OCI-LY7 (cell line): ENCODE measurements around the gene WDFY2. TPM values are rescaled to one million over a fixed set of nuclear protein-coding genes. Genes with fewer than 3 reads are reported as not detected.

Experiments used
- BruUV-seq: library from RNA; stranded (reverse); fragments of 400-500 nt; replicated peaks from 2 replicates; lab custom pipeline; 2021; lab: Mats Ljungman, UMichigan
- CTCF ChIA-PET: fragments of 300-600 bp; sonication (Branson Sonifier 250); formaldehyde crosslinking; loops from one replicate; lab custom pipeline; 2022; ENCODE audit warnings: antibody characterized with exemption; ENCODE audit not compliant: unreplicated experiment; lab: Charles Lee
- POLR2A ChIA-PET: fragments of 300-600 bp; sonication (Branson Sonifier 250); formaldehyde crosslinking; loops from one replicate; lab custom pipeline; 2022; ENCODE audit warnings: antibody characterized with exemption; lab: Charles Lee
- DNase-seq: peaks from one replicate; pipeline ENCODE4 v3.0.0-alpha.2; 2015; ENCODE audit warnings: low spot score
- H2AFZ ChIP-seq: fragments of 200-600 bp; sonication (generic), shearing (Covaris generic); 2 replicates; pipeline ENCODE4 v1.6.1; 2014; ENCODE audit warnings: mild to moderate bottlenecking, antibody characterized with exemption, low read length, moderate library complexity
- H3K27ac ChIP-seq: fragments of 200-600 bp; sonication (generic); 2 replicates; pipeline ENCODE4 v1.5.1; 2014; ENCODE audit warnings: mixed run types, low read depth, mild to moderate bottlenecking, moderate library complexity, low read length, inconsistent platforms; ENCODE audit not compliant: poor library complexity, severe bottlenecking
- H3K36me3 ChIP-seq: fragments of 200-600 bp; sonication (generic); 2 replicates; pipeline ENCODE4 v1.6.1; 2014; ENCODE audit warnings: mild to moderate bottlenecking, antibody characterized with exemption, low read length, moderate library complexity, mixed read lengths; ENCODE audit not compliant: insufficient read depth
- H3K4me1 ChIP-seq: fragments of 200-600 bp; sonication (generic); 2 replicates; pipeline ENCODE4 v1.5.1; 2014; ENCODE audit warnings: mild to moderate bottlenecking, low read length; ENCODE audit not compliant: insufficient read depth, poor library complexity, severe bottlenecking
- H3K4me2 ChIP-seq: fragments of 200-600 bp; sonication (generic); 2 replicates; pipeline ENCODE4 v1.6.1; 2014; ENCODE audit warnings: mild to moderate bottlenecking, low read length
- H3K4me3 ChIP-seq: fragments of 200-600 bp; sonication (generic); 2 replicates; pipeline ENCODE4 v1.5.1; 2014; ENCODE audit warnings: mild to moderate bottlenecking, low read depth, low read length; ENCODE audit not compliant: poor library complexity, severe bottlenecking
- H3K79me2 ChIP-seq: fragments of 200-600 bp; sonication (generic); 2 replicates; pipeline ENCODE4 v1.6.1; 2016; ENCODE audit warnings: low read depth, mild to moderate bottlenecking, low read length, moderate library complexity, mixed read lengths; ENCODE audit not compliant: insufficient read depth
- H3K9me2 ChIP-seq: fragments of 200-600 bp; sonication (generic); 2 replicates; pipeline ENCODE4 v1.6.1; 2016; ENCODE audit warnings: mild to moderate bottlenecking, low read length, mixed read lengths; ENCODE audit not compliant: insufficient read depth
- H3K9me3 ChIP-seq: fragments of 200-600 bp; sonication (generic); 2 replicates; pipeline ENCODE4 v1.6.1; 2014; ENCODE audit warnings: mild to moderate bottlenecking, mixed run types, low read length, mixed read lengths
- H4K20me1 ChIP-seq: fragments of 200-600 bp; sonication (generic); 2 replicates; pipeline ENCODE4 v1.6.1; 2014; ENCODE audit warnings: mild to moderate bottlenecking, antibody characterized with exemption, low read length, moderate library complexity, mixed read lengths; ENCODE audit not compliant: insufficient read depth
- CTCF ChIP-seq: fragments of 200-600 bp; sonication (generic); conservative IDR thresholded peaks from 2 replicates; pipeline ENCODE4 v1.5.1; 2014; ENCODE audit warnings: mild to moderate bottlenecking, antibody characterized with exemption, low read length, moderate library complexity, mixed read lengths
- EZH2phosphoT487 ChIP-seq: fragments of 200-600 bp; sonication (generic); IDR thresholded peaks from 2 replicates; pipeline ENCODE4 v1.6.1; 2018; ENCODE audit warnings: low read depth, borderline replicate concordance, mild to moderate bottlenecking, mixed run types, antibody characterized with exemption, low read length, moderate library complexity, mixed read lengths
- intact Hi-C: fragments of 100-400 bp; cut with micrococcal nuclease; formaldehyde crosslinking; loops from one replicate; pipeline ENCODE4 v1.10.0; 2022; ENCODE audit not compliant: unreplicated experiment
- total RNA-seq, 2 experiments: library from RNA; depleted of rRNA in 1 of 2; stranded (reverse); fragments of >200 nt in 1 of 2; shearing (Covaris generic) in 1 of 2; gene quantifications; 2 replicates each; pipeline ENCODE4 v1.2.3, GENCODE V29; 2014 to 2022

WDFY2 gene
- total RNA-seq, 2 experiments from 2014 or later, result 6.4 to 18.1 TPM

GRCh38 chr13:51551416-51551815 lies 32.8 kb upstream of the WDFY2 start:
- POLR2A ChIA-PET, result interaction anchor here (0.6 to 1.5 kb wide), 5 partner anchors 9 to 926 kb away, joined by 3 to 7 read pairs (median 4); no protein-coding TSS in a partner anchor
- DNase-seq, result no peak
- CTCF ChIA-PET, result interaction anchor here (0.6 kb wide), 1 partner anchor 207 kb away, joined by 5 read pairs; no protein-coding TSS in a partner anchor
- H3K36me3 ChIP-seq, result no peaks in the 10 kb centered on the region
- no TSS peak for BruUV-seq
- no peaks in the 10 kb centered on the region for H3K9me3 ChIP-seq
- TF ChIP-seq CTCF (no peak), EZH2phosphoT487 (no peak)
- H3K4me1 ChIP-seq, result no peaks in the 10 kb centered on the region
- no peaks in the 10 kb centered on the region for H3K79me2 ChIP-seq
- H3K4me3 ChIP-seq, result no peak overlapping the region
- H2AFZ ChIP-seq, result no peak overlapping the region
- H3K9me2 ChIP-seq, result no peaks in the 10 kb centered on the region
- H3K4me2 ChIP-seq, result no peak overlapping the region
- no peaks in the 10 kb centered on the region for H4K20me1 ChIP-seq
- intact Hi-C loops, result no loop called here
- H3K27ac ChIP-seq, result no peak overlapping the region

GRCh38 chr13:51552027-51552426 lies 32.2 kb upstream of the WDFY2 start:
- Histone ChIP-seq H3K4me2 (no peak overlapping the region), H3K36me3 (no peaks in the 10 kb centered on the region), H3K4me1 (no peaks in the 10 kb centered on the region), H4K20me1 (no peaks in the 10 kb centered on the region), H3K27ac (no peak overlapping the region), H2AFZ (no peak overlapping the region), H3K9me3 (no peaks in the 10 kb centered on the region), H3K9me2 (no peaks in the 10 kb centered on the region), H3K4me3 (no peak overlapping the region), H3K79me2 (no peaks in the 10 kb centered on the region)
- BruUV-seq, result no TSS peak
- ChIA-PET POLR2A (interaction anchor here (0.6 to 1.4 kb wide), 3 partner anchors 26 to 926 kb away, joined by 3 to 4 read pairs (median 3); no protein-coding TSS in a partner anchor), CTCF (interaction anchor here (0.6 kb wide), 1 partner anchor 206 kb away, joined by 5 read pairs; no protein-coding TSS in a partner anchor)
- DNase-seq, result no peak
- intact Hi-C loops, result no loop called here
- no peak for TF ChIP-seq CTCF
- no peak for TF ChIP-seq EZH2phosphoT487

GRCh38 chr13:51553531-51553930 lies 30.7 kb upstream of the WDFY2 start:
- BruUV-seq, result no TSS peak
- Histone ChIP-seq H3K27ac (no peak overlapping the region), H3K9me2 (no peaks in the 10 kb centered on the region), H3K4me2 (no peak overlapping the region), H3K36me3 (no peaks in the 10 kb centered on the region), H3K9me3 (no peaks in the 10 kb centered on the region), H3K79me2 (no peaks in the 10 kb centered on the region), H3K4me1 (no peaks in the 10 kb centered on the region), H2AFZ (no peak overlapping the region), H3K4me3 (no peak overlapping the region), H4K20me1 (no peaks in the 10 kb centered on the region)
- intact Hi-C loops, result no loop called here
- no peak for TF ChIP-seq EZH2phosphoT487
- CTCF ChIA-PET, result no interaction called here
- DNase-seq, result no peak
- POLR2A ChIA-PET, result interaction anchor here (0.6 to 1.1 kb wide), 3 partner anchors 17 to 108 kb away, joined by 3 to 5 read pairs (median 5); no protein-coding TSS in a partner anchor
